Stimulated activated naive CD4-positive, alpha-beta T cell (primary cell): ENCODE data around the gene APLP2.

Experiments used
- DNase-seq, 6 experiments: peaks; one replicate each; lab custom pipeline; 2025; lab: John Stamatoyannopoulos, UW

APLP2 gene

DNA sequence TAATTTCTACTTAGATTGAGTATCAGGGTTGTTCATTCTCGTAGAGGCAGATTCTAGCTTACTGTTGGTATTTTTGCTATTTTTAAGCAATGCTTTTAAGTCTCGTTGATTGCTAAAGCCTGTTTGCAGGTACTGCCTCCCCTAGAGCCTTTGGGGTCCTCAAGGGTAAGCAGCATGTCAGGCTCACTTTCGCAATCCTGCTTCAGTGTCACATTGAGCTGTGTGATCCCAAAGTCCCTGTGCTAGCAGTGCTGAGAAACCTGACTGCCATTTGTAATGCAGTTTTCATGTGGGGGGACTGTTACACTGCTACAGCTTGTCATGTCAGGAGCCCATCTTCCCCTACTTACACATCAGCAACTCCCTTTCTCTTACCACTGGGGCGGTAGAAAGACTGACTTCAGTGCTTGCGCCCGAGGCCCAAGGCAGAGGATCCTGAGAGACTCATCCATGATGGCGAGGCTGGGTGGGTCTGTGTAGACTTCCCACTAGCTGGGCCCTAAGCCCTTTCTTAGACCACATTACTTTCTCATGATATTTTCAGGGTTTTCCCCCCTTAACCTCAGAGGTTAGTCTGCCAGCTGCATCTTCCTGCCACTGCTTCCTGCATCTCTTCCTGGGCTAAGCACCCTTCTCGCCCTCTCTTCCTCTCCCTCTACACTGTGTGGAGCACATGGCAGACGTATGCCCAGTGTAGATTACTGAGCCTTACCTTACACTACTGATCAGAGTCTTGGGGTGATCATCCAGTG is 49.1 kb downstream of the APLP2 start:
- peak in 2 of 6 experiments; percentile 3 to 9 for DNase-seq

DNA sequence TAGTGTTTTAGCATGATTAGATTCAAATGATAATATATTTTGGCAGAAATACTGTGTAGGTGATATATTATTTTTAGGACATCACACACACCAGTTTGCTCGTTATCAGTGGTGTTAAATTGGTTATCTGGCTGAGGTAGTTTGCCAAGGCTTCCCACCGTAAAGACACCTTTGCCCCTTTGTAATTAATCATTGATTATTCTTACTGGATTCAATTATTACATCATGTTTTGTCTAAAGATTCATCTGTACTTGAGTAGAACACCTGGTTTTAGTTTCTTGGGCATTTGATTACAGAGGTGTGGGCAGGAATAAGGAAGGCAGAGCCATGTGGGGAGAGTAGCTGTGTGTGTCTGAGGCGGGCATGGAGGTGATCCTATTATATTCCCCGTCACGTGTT is 50.4 kb downstream of the APLP2 start:
- DNase-seq = no peak

DNA sequence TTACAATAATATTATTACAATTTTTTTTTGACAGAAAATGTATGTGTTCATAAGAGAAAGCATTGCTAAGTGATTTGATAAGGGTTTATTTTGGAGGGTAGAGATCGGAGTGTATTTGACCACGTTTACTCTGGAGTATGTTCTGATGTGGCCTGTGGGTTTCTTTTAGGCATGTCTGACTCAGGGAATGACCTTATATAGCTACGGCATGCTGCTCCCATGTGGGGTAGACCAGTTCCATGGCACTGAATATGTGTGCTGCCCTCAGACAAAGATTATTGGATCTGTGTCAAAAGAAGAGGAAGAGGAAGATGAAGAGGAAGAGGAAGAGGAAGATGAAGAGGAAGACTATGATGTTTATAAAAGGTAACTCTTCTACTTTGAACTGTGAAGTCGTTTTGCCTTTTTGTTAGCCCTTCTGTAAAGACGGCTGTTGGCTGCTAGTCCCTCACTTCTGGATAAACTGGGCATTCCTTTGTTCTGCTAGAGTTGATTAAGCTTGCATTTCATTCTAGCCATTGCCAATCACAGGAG is 51.8 kb downstream of the APLP2 start:
- DNase-seq = peak in 1 of 6 experiments; percentile 13

DNA sequence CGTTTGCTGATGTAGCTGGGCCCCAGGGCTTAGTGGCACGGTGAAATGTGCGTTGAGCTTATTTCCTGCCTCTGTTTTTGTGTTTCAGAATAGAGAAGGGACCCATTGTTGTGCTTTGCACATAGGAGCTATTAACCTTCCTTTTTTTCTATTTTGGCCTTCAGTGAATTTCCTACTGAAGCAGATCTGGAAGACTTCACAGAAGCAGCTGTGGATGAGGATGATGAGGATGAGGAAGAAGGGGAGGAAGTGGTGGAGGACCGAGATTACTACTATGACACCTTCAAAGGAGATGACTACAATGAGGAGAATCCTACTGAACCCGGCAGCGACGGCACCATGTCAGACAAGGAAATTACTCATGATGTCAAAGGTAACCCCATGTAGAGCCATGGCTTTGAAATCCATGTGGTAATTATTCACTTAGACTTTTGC is 52.5 kb downstream of the APLP2 start:
- no peak for DNase-seq

DNA sequence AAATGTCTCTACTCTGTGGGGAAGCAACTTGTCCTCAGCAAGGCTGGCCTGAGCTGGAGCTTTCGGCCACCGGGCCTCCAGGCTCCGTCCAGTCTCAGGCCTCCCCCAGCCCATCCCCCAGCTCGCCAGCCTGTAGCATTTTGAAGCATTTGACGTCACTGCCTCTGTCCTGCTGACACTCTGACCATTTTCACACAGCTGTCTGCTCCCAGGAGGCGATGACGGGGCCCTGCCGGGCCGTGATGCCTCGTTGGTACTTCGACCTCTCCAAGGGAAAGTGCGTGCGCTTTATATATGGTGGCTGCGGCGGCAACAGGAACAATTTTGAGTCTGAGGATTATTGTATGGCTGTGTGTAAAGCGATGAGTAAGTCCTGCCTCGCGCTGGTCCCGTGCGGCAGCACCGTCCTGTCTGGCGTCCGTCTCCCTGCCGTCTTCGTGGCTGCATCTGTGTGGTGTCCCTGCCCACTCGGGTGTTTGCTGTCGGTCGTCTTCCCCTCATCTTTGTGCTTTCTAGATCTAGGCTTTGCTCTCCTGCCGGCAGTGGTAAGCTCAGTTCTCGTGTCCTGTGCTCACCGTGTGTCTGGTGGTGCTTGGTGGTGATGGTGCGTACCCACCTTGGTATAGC is 53.8 kb downstream of the APLP2 start:
- no peak for DNase-seq

DNA sequence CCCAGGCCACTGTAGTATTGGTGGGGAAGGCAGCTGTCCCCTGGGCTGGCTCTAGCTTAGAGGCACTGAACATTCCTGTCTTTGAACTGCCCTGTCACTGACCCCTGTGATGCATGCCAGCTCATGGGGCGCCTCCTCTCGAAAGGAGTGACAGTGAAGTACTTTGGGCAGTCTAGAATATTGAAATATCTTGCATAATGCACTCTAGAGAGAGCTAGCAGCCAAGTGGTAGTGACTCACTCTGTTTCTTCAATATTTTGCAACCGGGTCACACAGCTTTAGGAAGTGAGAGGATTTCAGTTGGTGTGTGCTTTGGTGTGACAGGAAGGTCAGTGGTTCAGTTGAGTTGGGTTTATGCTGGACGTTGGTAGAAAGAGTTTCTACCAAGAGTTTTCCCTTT is 54.4 kb downstream of the APLP2 start:
- DNase-seq = no peak

DNA sequence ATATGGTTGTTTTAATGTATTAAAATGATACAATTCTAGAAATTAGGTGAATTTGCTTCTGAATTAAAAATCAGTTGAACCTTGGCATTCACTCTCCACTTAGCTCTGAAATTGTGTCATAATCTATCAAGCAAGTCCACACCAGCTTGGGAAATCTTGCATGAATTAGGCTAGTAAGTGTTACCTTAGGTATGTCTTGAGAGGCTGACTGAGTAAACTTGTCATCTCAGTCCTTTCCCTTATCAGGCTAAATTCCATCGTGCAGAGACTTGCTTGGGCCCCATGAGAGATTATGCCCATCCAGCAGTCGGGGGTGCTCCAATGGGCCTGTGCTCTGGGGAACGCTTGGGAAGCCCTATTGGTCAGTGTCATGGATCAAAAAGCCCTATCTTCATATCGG is 55.9 kb downstream of the APLP2 start:
- DNase-seq = no peak

DNA sequence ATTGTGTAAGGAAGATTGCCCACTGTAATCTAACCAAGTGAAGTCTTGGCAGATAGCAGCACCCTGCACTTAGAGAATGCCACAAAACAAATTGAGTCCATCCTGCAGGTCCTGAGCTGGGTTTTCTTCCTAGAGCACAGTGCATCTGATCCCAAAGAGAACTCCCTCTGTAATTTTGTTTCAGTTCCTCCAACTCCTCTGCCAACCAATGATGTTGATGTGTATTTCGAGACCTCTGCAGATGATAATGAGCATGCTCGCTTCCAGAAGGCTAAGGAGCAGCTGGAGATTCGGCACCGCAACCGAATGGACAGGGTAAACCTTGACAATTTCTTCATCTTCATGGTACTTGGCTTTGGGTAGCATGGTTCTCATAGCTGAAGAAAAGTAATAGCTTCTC is 56.8 kb downstream of the APLP2 start:
- DNase-seq = no peak

DNA sequence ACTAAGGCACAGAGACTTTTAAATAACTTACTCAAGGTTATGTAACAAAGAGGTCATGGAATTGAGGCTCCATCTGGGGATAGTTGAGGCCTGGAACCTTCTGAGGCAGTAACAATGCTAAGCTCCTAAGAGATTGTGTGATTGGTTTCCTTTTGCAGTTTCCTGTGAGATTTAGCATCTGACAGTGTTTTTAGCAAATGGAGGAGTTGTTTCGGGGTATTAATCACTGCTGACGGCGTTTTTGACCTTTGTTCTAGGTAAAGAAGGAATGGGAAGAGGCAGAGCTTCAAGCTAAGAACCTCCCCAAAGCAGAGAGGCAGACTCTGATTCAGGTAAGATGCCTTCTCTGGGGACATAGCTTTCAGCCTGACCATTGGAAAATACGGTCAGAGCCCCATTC is 57.8 kb downstream of the APLP2 start:
- DNase-seq = no peak

DNA sequence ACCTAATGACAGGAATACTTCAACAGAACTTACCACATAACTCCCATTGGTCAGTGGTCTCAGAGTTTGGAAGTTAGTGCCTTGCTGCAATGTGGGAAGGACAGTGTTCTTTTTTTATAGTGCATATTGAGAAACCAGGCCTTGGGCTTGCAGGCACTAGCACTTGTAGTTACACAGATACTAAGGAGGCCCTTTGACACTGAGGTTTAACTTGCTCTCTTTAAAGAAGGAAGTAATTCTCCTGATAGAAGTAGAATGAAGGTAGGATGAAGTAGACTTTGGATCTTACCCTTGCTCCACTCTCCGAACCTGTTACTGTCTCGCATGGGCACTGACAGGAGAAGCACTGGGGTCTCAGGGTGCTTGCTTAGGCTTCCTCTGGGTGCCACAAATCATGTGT is 58.9 kb downstream of the APLP2 start:
- DNase-seq = no peak

DNA sequence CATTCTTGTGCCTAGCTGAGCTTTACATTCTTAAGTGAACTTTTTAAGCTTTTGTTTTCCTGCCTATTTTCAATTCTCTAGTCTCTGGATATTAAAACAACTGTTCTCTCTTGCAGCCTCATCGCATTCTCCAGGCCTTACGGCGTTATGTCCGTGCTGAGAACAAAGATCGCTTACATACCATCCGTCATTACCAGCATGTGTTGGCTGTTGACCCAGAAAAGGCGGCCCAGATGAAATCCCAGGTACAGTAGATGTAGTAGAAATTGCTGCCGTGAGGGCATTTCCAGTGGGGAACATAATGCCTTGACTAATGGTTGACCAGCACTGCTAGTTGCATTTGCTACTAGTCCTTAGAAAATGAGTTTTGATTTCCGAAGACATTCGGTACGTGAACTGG is 60.2 kb downstream of the APLP2 start:
- DNase-seq = no peak

DNA sequence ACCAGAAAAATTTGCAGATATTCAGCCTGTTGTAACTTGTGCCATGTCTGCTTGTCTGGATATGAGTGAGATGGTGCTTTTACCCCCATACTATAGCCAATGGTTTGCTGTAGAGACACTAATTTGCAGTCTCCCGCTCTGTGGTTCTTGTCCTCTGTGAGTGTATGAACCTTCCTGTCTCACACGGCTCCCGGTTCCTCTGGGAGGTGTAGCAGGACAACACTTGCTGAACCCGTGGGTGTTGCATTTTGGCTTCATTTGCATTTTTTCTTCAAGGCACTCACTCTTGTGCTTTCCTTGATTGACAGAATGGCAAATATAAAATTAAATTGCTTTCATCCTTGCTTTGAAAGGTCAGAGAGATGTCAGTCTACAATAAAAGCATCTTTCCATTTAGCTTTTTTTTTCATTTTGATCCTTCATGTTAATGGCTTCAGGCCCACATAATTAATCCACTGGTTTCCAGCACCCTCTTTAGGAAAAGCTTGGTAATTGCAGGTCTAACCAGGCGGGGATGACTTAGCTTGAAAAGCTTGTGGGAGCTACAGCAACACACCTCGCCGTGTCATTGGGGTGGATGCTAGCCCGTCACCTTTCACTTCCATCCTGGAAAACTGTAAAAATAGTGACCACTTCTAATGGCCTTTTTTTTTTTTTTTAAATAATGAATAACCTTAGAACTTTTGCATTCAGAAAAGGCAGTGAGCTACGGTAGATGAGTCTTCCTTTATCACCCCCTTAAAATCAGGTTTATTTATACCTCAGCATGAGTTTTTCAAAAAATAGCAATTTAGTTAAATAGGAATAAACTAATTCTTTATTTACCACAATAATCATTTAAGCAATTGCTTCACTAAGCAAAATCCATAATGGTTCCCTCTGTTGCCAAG is 62.5 kb downstream of the APLP2 start:
- peak; percentile 7 to 73 (median 42) for DNase-seq

DNA sequence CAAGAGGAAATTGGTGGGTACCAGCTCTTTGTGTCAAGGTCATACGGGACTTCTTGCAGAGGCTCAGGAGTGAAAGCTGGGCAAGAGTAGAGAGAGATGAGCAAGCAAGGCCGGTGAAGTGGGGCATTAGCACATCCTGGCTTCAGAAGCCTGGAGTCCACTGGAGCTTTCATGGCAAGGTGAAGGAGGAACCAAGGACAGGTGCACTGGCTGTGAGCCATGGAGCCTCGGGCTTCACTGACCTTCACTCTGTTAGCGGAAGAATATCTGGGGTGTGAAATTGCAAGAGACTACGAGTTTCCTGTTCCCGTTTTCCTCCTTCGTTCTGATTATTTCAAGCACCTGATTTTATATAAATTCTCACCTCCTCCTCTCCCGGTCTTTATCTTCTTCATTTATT is 64.0 kb downstream of the APLP2 start:
- no peak for DNase-seq

DNA sequence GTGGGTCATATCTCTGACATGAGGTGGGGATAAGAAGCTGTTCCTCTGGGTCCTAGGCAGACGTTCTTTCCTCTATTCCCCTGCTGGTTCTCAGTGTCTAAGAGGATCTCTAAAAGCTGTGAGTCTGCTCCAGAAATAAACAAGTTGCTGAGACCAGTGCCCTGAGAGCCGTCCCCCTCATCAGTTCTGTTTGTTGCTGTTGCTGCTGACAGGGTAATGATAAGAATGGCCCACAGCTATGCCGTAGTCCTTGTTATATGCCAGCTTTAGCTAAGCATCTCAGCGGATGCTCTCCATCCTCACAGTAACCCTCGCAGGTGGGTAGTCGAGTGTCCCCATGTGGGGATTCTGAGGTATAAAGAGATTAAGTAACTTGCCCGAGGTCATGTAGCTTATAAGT is 66.4 kb downstream of the APLP2 start:
- DNase-seq = no peak

DNA sequence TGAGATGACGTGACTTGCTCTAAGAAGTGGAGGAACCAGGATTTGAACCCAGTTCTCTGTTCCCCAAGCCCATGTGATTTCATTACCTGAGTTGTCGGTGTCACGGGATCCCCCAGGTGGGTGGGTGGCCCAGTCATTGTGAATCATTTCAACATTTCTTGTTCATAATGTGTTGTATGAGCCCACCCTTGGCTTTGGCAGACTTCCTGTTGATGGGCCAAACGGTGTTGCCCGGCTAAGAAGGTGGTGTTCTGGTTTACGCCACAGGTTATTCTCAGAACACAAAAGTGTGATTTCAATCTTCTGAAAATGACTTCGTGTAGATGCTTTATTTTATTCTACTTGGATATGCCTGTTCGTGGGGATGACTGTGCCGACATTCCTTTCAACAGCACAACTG is 68.3 kb downstream of the APLP2 start:
- no peak for DNase-seq

DNA sequence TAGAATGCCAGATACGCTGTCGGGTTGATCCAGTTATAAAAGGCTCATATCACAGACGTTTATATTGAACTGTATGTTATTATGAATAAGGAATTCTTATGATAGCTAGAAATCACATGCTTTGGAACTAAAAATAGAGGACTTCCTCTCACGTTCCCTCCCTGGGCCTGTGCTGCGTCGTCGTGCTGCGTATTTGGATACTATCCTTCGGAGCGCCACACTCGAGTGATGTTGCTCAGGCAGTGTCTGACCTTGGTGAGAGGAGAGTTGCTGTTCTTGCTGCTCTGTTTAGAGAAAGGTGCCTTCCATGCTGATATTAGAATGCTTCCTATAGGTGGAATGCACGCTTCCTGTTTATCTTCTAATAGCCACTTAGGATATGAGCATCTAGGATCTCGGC is 69.7 kb downstream of the APLP2 start:
- DNase-seq = no peak

DNA sequence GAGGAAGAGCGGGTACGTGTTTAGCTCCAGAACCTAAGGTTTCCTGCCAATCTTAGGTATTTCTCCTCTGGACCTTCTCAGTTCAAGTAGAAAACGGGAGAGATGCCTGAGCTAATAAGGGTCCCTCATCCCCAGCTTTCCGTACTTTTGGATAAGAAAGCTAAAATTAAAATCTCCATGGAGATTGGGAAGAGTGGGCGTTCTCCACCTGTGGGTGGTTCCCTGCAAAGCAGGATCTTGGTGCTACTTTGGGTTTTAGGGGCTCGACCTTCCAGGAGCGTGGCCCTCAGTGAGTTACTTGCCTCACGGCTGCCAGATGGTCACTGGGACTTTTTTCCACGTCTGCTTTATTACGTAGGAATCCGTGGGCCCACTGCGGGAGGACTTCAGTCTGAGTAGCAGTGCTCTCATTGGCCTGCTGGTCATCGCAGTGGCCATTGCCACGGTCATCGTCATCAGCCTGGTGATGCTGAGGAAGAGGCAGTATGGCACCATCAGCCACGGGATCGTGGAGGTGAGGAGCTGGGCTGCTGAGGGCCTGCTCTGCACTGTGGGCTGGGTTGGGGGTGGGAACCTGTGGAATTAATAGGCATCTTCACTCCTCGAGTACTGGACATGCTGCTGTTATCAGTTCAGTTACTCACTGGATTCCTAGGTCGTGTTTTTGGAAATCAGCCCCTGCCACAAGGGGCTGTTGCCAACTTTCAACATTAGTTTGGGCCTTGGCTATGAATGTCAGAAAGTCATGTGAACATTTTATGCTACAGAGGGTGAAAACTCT is 72.1 kb downstream of the APLP2 start:
- DNase-seq = no peak

DNA sequence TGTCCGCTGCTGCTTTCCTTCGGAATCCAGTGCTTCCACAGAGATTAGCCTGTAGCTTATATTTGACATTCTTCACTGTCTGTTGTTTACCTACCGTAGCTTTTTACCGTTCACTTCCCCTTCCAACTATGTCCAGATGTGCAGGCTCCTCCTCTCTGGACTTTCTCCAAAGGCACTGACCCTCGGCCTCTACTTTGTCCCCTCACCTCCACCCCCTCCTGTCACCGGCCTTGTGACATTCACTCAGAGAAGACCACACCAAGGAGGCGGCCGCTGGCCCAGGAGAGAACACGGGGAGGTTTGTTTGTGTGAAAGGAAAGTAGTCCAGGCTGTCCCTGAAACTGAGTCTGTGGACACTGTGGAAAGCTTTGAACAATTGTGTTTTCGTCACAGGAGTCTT is 74.4 kb downstream of the APLP2 start:
- DNase-seq = no peak

DNA sequence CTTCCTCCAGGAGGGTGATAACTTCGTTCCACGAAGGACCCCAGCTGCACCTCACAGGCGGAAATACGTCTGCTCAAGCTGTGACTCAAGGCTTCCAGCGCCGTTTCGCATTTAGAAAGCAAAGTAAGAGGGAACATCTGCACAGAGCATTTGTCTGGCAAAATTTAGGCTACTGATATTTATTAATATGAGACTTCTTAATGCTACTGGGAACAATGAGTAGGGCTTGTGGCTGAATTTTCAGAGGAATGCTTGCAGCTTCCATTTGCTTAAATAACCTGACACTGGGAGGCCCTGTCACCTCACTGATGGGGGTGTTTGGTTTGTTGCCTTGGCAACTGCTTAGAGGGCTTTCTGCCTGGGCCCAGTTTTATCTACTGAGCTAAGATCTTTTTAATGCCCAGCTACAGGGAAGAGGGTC is 75.2 kb downstream of the APLP2 start:
- no peak for DNase-seq

DNA sequence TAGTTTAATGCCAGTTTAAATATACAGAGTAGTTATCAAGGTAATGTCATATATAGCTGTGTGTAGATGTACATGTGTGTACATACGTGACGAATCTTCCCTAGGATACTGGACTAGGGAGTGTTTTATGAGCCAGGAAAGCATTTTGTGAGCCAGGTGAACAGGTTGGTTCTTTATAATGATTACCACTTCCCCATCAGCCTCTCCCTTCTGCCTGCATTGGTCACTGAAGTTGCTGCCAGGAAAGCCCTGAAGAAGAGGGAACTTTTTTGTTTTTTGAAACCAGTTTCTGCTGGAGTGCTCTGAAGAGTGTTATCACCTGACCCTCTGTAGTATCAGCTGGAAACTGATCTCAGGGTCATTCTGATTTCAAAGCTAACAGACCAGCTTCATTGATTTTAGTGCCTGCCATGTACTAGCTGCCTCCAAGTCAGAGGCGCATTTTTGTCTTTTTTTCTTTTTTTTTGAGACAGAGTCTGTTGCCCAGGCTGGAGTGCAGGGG is 75.7 kb downstream of the APLP2 start:
- no peak for DNase-seq

DNA sequence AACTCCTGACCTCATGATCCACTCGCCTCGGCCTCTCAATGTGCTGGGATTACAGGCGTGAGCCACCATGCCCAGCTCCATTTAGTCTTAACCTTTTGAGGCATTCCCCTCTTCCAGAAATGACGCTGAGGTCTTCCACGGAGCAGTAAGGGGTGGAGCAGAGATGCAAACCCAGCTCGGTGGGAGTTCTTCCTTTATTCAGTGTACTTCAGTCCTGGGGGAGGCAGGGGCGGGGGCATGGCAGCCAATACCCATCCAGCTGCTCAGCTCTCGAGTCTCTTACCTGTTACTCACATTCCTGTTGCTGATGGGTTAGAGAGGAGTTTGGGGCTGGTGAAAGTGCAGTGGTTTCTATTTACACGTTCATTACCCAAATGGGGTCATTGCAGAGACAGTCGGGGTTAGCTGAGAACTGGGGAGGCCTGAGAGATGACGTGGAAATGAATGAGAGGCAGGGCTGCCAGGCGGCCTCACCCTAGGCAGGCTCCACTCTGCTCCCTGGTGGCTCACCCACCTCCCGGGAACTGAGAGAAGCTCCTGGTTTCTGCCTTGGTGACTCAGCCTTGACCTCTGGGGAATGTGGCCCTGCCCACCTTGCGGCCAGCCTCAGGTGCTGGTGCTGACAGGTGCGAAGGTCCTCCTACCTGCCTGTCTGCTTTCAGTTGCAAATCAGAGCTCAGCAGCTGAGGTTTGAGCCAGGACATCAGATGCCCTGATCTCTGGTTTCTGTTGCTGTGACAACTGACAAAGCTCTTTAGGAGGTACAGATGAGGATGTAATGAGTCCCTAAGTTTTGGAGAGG is 76.5 kb downstream of the APLP2 start:
- no peak for DNase-seq
